K562 (cell line): ENCODE results near the gene RNF207. TPM values are rescaled to one million over a fixed set of nuclear protein-coding genes. Genes with fewer than 3 reads are reported as not detected.

ENCODE experiments used
- ATAC-seq: fragments of 200-7000 bp; cut with Tn5 transposase; 3 replicates; pipeline ENCODE4 v1.9.1; 2020; ENCODE audit warnings: moderate library complexity
- BruUV-seq: library from RNA; stranded (reverse); fragments of 400-500 nt; replicated peaks from 2 replicates; lab custom pipeline; 2021; lab: Mats Ljungman, UMichigan
- CTCF ChIA-PET: fragments of 300-600 bp; formaldehyde crosslinking; extraction: SDS; loops from one replicate; lab custom pipeline; 2021; ENCODE audit warnings: low intra/inter-chr PET ratio; lab: Yijun Ruan, JAX
- POLR2A ChIA-PET: fragments of 300-600, 350-650 bp; sonication (Branson Sonifier 250); formaldehyde crosslinking; extraction: SDS; loops from one replicate; lab custom pipeline; 2021; ENCODE audit warnings: antibody characterized with exemption, inconsistent platforms; lab: Yijun Ruan, JAX
- DNase-seq, 4 experiments: peaks; one replicate each; pipeline versions ENCODE4 v3.0.0 to v3.0.0-alpha.2; 2011 to 2018; ENCODE audit warnings: low spot score in 3 of 4, mixed read lengths in 3 of 4; ENCODE audit errors: extremely low read depth in 1 of 4
- FAIRE-seq: peaks from 2 replicates; lab custom pipeline; 2011; peaks lifted over from hg19 to GRCh38; lab: Jason Lieb, UNC
- H2AFZ ChIP-seq: 2 replicates; pipeline ENCODE4 v1.6.0; 2011; ENCODE audit warnings: low read depth, low read length, control low read depth, inconsistent platforms
- H3K27ac ChIP-seq: fragments of 200-600 bp; 3 replicates; pipeline ENCODE4 v1.8.0; 2011; ENCODE audit warnings: low read depth, mild to moderate bottlenecking, control low read depth, inconsistent platforms, low read length, moderate library complexity, mixed read lengths; ENCODE audit errors: extremely low read depth
- H3K27me3 ChIP-seq, 2 experiments: fragments of 300-600 bp in 1 of 2; 2 replicates in 1 of 2; 3 replicates in 1 of 2; pipeline versions ENCODE4 v1.6.0 to v1.8.0; 2011; ENCODE audit warnings: inconsistent platforms in 2 of 2, low read length in 2 of 2, mild to moderate bottlenecking in 1 of 2, mixed read lengths in 1 of 2, moderate library complexity in 1 of 2; ENCODE audit not compliant: control insufficient read depth in 2 of 2, insufficient read depth in 2 of 2
- H3K36me3 ChIP-seq: fragments of 300-600 bp; 3 replicates; pipeline ENCODE4 v1.8.0; 2011; ENCODE audit warnings: mild to moderate bottlenecking, low read length, inconsistent platforms; ENCODE audit not compliant: control insufficient read depth, insufficient read depth
- H3K4me1 ChIP-seq, 2 experiments: fragments of 200-600 bp in 1 of 2; replicated peaks in 1 of 2; 2 replicates in 1 of 2; 3 replicates in 1 of 2; pipeline versions ENCODE4 v1.5.1 to v1.8.0; 2011; ENCODE audit warnings: inconsistent platforms in 2 of 2, low read length in 2 of 2, mild to moderate bottlenecking in 1 of 2, mixed read lengths in 1 of 2, moderate library complexity in 1 of 2; ENCODE audit not compliant: control insufficient read depth in 2 of 2, insufficient read depth in 2 of 2
- H3K4me2 ChIP-seq: 2 replicates; pipeline ENCODE4 v1.6.1; 2011; ENCODE audit warnings: low read length, control low read depth, inconsistent platforms, mixed read lengths; ENCODE audit not compliant: insufficient read depth
- H3K4me3 ChIP-seq: fragments of 200-600 bp; sonication (generic), shearing (Covaris generic); 2 replicates; pipeline ENCODE4 v1.5.1; 2016; ENCODE audit warnings: control low read depth, inconsistent platforms
- H3K79me2 ChIP-seq: fragments of 200-600 bp; 3 replicates; pipeline ENCODE4 v1.8.0; 2011; ENCODE audit warnings: low read length, inconsistent platforms; ENCODE audit not compliant: control insufficient read depth, insufficient read depth
- H3K9ac ChIP-seq, 2 experiments: 2 replicates each; pipeline versions ENCODE4 v1.6.0 to v1.6.1; 2011; ENCODE audit warnings: low read depth in 2 of 2, low read length in 2 of 2, control low read depth in 1 of 2, inconsistent platforms in 1 of 2, mild to moderate bottlenecking in 1 of 2, mixed read lengths in 1 of 2; ENCODE audit not compliant: insufficient read depth in 1 of 2
- H3K9me1 ChIP-seq: one replicate; pipeline ENCODE4 v1.6.0; 2011; ENCODE audit warnings: inconsistent platforms, mild to moderate bottlenecking, low read length, moderate library complexity; ENCODE audit not compliant: control insufficient read depth, insufficient read depth
- H3K9me3 ChIP-seq: replicated peaks from 2 replicates; pipeline ENCODE4 v1.5.1; 2011; ENCODE audit warnings: low read depth, low read length, inconsistent platforms; ENCODE audit not compliant: control insufficient read depth, insufficient read depth
- H4K20me1 ChIP-seq: replicated peaks from 2 replicates; pipeline ENCODE4 v1.6.1; 2011; ENCODE audit warnings: low read length, inconsistent platforms, mixed read lengths; ENCODE audit not compliant: control insufficient read depth, insufficient read depth
- SNRNP70 ChIP-seq: fragments of 200-400 bp; formaldehyde crosslinking; optimal IDR thresholded peaks from 2 replicates; pipeline ENCODE3; 2017; ENCODE audit warnings: low read depth, low read length
- WGBS: fragments of 100-300 bp; shearing (Covaris generic); methylation state at CpG from one replicate; pipeline ENCODE4 v1.1.6; 2016; ENCODE audit warnings: low coverage, mixed read lengths; ENCODE audit not compliant: insufficient coverage; ENCODE audit errors: missing lambda C conversion rate; 5-methylcytosine and 5-hydroxymethylcytosine counted together
- in situ Hi-C: fragments of 300-500 bp; cut with MboI; formaldehyde crosslinking; loops from 4 replicates; pipeline ENCODE4 v1.15.0; 2018; ENCODE audit warnings: inconsistent platforms, mixed read lengths
- intact Hi-C: fragments of 100-400 bp; cut with micrococcal nuclease; formaldehyde crosslinking; loops from 2 replicates; pipeline ENCODE4 v1.14.2; 2022
- polyA plus RNA-seq, 8 experiments: library from polyadenylated mRNA; depleted of rRNA in 4 of 8; stranded (reverse) in 5 of 8; unstranded in 3 of 8; fragments of >200 nt; fragmentation: Nextera tagmentation in 2 of 8; fragmentation: Illumina TruSeq in 1 of 8; extraction: Ambion mirVana in 2 of 8; extraction: Trizol in 1 of 8; gene quantifications; 2 replicates each; pipeline versions ENCODE4 v1.2.1 to v1.2.3, GENCODE V29; 2011 to 2014; ENCODE audit warnings: inconsistent platforms in 1 of 8, missing spikeins in 1 of 8
- total RNA-seq, 7 experiments: library from RNA; depleted of rRNA in 6 of 7; stranded (reverse); fragments of >200 nt in 6 of 7; fragmentation: Illumina TruSeq in 2 of 7; extraction: Trizol in 2 of 7; gene quantifications; 2 replicates each; pipeline versions ENCODE4 v1.2.1 to v1.2.3, GENCODE V29; 2011 to 2021; ENCODE audit warnings: low replicate concordance in 1 of 7
- TF ChIP-seq, protein P1 (sequence below): sonication (generic); formaldehyde crosslinking; IDR thresholded peaks from 2 replicates; pipeline ENCODE4 v1.8.1; 2023; ENCODE audit warnings: mild to moderate bottlenecking, missing genetic modification reagents

Gene RNF207
- total and polyA plus RNA-seq, 9 of the 15 experiments (the other 6 are each of a cell fraction or from before 2014, with no cell fraction given) = 2.7 to 30.6 (median 12.9) TPM

DNA sequence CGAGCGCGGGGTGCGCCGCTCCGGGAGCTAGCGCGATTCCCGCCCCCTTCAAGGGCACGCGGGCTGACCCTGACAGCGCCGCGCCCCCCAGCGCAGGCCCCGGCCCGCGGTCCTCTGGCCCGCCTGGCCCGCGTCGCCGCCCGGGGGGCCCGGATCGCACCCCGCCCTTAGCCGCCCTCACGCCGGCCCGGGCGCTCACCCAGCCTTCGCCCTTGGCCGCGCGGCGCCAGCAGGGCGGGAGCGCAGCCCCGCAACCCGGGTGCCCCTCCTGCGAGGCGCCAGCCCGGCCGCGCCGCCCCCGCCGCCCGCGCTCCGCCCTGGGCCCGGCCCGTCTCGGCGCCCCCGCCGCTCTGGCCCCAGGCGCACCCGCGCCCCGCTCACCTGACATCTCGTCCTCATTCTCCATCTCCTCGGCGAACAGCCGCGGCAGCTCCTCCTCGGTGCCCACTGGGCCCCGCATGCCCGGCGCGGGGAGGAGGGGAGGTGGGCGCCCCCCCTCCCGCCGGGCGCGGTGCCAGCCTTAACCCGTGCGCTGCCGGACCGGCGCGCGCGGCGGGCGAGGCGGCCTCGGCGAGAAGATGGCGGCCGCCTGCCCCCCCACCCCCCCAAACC, 26.2 kb upstream of the RNF207 start:
- DNase-seq (no peak), ATAC-seq (no peak), FAIRE-seq (no peak)
- CTCF ChIA-PET = no interaction called here
- Histone ChIP-seq H3K4me2 (no peak overlapping the region), H3K9me3 (no peaks in the 10 kb centered on the region), H3K27ac (no peak overlapping the region), H3K9me1 (no peaks in the 10 kb centered on the region), H3K4me1 (peaks cover 3 to 14% of the 10 kb centered on the region in 2 experiments; a peak in 3 of 5 replicates), H4K20me1 (peaks cover 38% of the 10 kb centered on the region), H3K27me3 (peaks cover 0 to 9% of the 10 kb centered on the region in 2 experiments; a peak in 1 of 5 replicates), H3K4me3 (no peak overlapping the region), H2AFZ (no peak overlapping the region), H3K79me2 (no peaks in the 10 kb centered on the region), H3K36me3 (peaks cover 5% of the 10 kb centered on the region; the same call in 2 of the 3 replicates), H3K9ac (no peak overlapping the region)
- intact Hi-C loops (no loop called here), in situ Hi-C loops (no loop called here)
- POLR2A ChIA-PET = no interaction called here
- 88% methylated on average over 31 of the region's 92 CpGs for WGBS
- no TSS peak for BruUV-seq
- no peak for TF ChIP-seq SNRNP70
- TF ChIP-seq, protein P1, sequence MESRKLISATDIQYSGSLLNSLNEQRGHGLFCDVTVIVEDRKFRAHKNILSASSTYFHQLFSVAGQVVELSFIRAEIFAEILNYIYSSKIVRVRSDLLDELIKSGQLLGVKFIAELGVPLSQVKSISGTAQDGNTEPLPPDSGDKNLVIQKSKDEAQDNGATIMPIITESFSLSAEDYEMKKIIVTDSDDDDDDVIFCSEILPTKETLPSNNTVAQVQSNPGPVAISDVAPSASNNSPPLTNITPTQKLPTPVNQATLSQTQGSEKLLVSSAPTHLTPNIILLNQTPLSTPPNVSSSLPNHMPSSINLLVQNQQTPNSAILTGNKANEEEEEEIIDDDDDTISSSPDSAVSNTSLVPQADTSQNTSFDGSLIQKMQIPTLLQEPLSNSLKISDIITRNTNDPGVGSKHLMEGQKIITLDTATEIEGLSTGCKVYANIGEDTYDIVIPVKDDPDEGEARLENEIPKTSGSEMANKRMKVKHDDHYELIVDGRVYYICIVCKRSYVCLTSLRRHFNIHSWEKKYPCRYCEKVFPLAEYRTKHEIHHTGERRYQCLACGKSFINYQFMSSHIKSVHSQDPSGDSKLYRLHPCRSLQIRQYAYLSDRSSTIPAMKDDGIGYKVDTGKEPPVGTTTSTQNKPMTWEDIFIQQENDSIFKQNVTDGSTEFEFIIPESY (CRISPR knock-in tag) = 0 out of 2 replicates have a peak, but pooled peaks have one; percentile 25
